K562 (cell line): ENCODE measurements around the gene NFATC3. TPM values are rescaled to one million over a fixed set of nuclear protein-coding genes. Genes with fewer than 3 reads are reported as not detected.

Experiments used
- COPS2 ChIP-seq: fragments of 450-650 bp; conservative IDR thresholded peaks from 2 replicates; pipeline ENCODE4 v1.6.1; 2016; ENCODE audit warnings: mild to moderate bottlenecking, moderate library complexity
- EZH2 ChIP-seq: IDR thresholded peaks from 2 replicates; pipeline ENCODE4 v1.6.1; 2012; ENCODE audit warnings: low read depth, mild to moderate bottlenecking, inconsistent platforms, low read length, borderline replicate concordance
- FOS ChIP-seq: IDR thresholded peaks from 3 replicates; pipeline ENCODE4 v1.6.1; 2011; ENCODE audit not compliant: insufficient read length; ENCODE audit errors: extremely low read depth
- HEY1 ChIP-seq: fragments of 250-450 bp; sonication (Bioruptor Pico); IDR thresholded peaks from 2 replicates; pipeline ENCODE4 v1.5.0; 2020; ENCODE audit warnings: mild to moderate bottlenecking, moderate library complexity, borderline replicate concordance
- IFI16 ChIP-seq: fragments of 250-450 bp; sonication (Bioruptor Pico); IDR thresholded peaks from 2 replicates; pipeline ENCODE4 v2.1.2; 2022; ENCODE audit warnings: mild to moderate bottlenecking, inconsistent platforms
- MAFG ChIP-seq: fragments of 450-650 bp; conservative IDR thresholded peaks from 2 replicates; pipeline ENCODE4 v1.6.1; 2016; ENCODE audit warnings: missing genetic modification characterization, missing compliant biosample characterization
- NR3C1 ChIP-seq: sonication (generic); formaldehyde crosslinking; IDR thresholded peaks from 2 replicates; pipeline ENCODE4 v1.8.1; 2022; ENCODE audit warnings: missing genetic modification reagents
- POLR2AphosphoS2 ChIP-seq: IDR thresholded peaks from 2 replicates; pipeline ENCODE4 v1.6.1; 2012; ENCODE audit warnings: low read length, improper control_type of control experiment
- RBM39 ChIP-seq: fragments of 200-400 bp; formaldehyde crosslinking; optimal IDR thresholded peaks from 2 replicates; pipeline ENCODE3; 2018; ENCODE audit warnings: low read depth, low read length
- SIN3B ChIP-seq: fragments of 450-650 bp; IDR thresholded peaks from 2 replicates; pipeline ENCODE4 v1.6.1; 2017; ENCODE audit warnings: low read depth, mild to moderate bottlenecking, moderate library complexity
- TEAD1 ChIP-seq, 2 experiments: fragments of 450-650 bp in 1 of 2; sonication (generic) in 1 of 2; formaldehyde crosslinking; IDR thresholded peaks; 2 replicates each; pipeline versions ENCODE4 v1.4.0 to v1.8.0; 2020 to 2022; ENCODE audit warnings: mild to moderate bottlenecking in 2 of 2, missing genetic modification reagents in 1 of 2
- ZNF140 ChIP-seq: fragments of 250-450 bp; sonication (Bioruptor Pico); IDR thresholded peaks from 2 replicates; pipeline ENCODE4 v1.8.0; 2021; ENCODE audit warnings: moderate library complexity, mild to moderate bottlenecking, inconsistent platforms
- ZNF3 ChIP-seq: fragments of 250-450 bp; sonication (Bioruptor Pico); IDR thresholded peaks from 2 replicates; pipeline ENCODE4 v1.5.0; 2021; ENCODE audit warnings: mild to moderate bottlenecking, moderate library complexity
- polyA plus RNA-seq, 8 experiments: library from polyadenylated mRNA; depleted of rRNA in 4 of 8; stranded (reverse) in 5 of 8; unstranded in 3 of 8; fragments of >200 nt; fragmentation: Nextera tagmentation in 2 of 8; fragmentation: Illumina TruSeq in 1 of 8; extraction: Ambion mirVana in 2 of 8; extraction: Trizol in 1 of 8; gene quantifications; 2 replicates each; pipeline versions ENCODE4 v1.2.1 to v1.2.3, GENCODE V29; 2011 to 2014; ENCODE audit warnings: inconsistent platforms in 1 of 8, missing spikeins in 1 of 8
- total RNA-seq, 7 experiments: library from RNA; depleted of rRNA in 6 of 7; stranded (reverse); fragments of >200 nt in 6 of 7; fragmentation: Illumina TruSeq in 2 of 7; extraction: Trizol in 2 of 7; gene quantifications; 2 replicates each; pipeline versions ENCODE4 v1.2.1 to v1.2.3, GENCODE V29; 2011 to 2021; ENCODE audit warnings: low replicate concordance in 1 of 7
- TF ChIP-seq, protein P1 (sequence below): IDR thresholded peaks from 2 replicates; pipeline ENCODE4 v1.6.1; 2011; ENCODE audit warnings: borderline replicate concordance, low read depth, mild to moderate bottlenecking, moderate library complexity, low read length; ENCODE audit not compliant: insufficient read depth, poor library complexity, severe bottlenecking
- TF ChIP-seq, protein P2 (sequence below): fragments of 450-650 bp; IDR thresholded peaks from 2 replicates; pipeline ENCODE4 v1.6.1; 2016; ENCODE audit warnings: antibody characterized with exemption
- TF ChIP-seq, protein P3 (sequence below): fragments of 450-650 bp; IDR thresholded peaks from 2 replicates; pipeline ENCODE4 v1.6.1; 2014; ENCODE audit warnings: low read depth, mild to moderate bottlenecking, moderate library complexity, borderline replicate concordance

Gene NFATC3
- total and polyA plus RNA-seq, 9 of the 15 experiments (the other 6 are each of a cell fraction or from before 2014, with no cell fraction given): 15.7 to 98.4 (median 59.4) TPM

- TF ChIP-seq ZNF140 (CRISPR knock-in tag) (no peak), COPS2 (no peak), FOS (peak; percentile 84), TEAD1 (CRISPR knock-in tag; IDR thresholded peaks at IDR 0.05) (peak in 1 of 2 experiments; percentile 20; a peak in 1 of 4 replicates), IFI16 (CRISPR knock-in tag) (no peak), HEY1 (CRISPR knock-in tag) (no peak), MAFG (tag) (no peak), RBM39 (no peak), SIN3B (no peak), ZNF3 (CRISPR knock-in tag) (no peak), POLR2AphosphoS2 (no peak), NR3C1 (CRISPR knock-in tag) (no peak), EZH2 (no peak)
- TF ChIP-seq, protein P1, sequence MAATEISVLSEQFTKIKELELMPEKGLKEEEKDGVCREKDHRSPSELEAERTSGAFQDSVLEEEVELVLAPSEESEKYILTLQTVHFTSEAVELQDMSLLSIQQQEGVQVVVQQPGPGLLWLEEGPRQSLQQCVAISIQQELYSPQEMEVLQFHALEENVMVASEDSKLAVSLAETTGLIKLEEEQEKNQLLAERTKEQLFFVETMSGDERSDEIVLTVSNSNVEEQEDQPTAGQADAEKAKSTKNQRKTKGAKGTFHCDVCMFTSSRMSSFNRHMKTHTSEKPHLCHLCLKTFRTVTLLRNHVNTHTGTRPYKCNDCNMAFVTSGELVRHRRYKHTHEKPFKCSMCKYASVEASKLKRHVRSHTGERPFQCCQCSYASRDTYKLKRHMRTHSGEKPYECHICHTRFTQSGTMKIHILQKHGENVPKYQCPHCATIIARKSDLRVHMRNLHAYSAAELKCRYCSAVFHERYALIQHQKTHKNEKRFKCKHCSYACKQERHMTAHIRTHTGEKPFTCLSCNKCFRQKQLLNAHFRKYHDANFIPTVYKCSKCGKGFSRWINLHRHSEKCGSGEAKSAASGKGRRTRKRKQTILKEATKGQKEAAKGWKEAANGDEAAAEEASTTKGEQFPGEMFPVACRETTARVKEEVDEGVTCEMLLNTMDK: no peak
- TF ChIP-seq, protein P2, sequence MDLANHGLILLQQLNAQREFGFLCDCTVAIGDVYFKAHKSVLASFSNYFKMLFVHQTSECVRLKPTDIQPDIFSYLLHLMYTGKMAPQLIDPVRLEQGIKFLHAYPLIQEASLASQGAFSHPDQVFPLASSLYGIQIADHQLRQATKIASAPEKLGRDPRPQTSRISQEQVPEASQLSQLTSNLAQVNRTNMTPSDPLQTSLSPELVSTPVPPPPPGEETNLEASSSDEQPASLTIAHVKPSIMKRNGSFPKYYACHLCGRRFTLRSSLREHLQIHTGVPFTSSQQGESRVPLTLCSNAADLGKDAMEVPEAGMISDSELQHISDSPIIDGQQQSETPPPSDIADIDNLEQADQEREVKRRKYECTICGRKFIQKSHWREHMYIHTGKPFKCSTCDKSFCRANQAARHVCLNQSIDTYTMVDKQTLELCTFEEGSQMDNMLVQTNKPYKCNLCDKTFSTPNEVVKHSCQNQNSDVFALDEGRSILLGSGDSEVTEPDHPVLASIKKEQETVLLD: 0 out of 2 replicates have a peak, but pooled peaks have one; percentile 14
- TF ChIP-seq, protein P3, sequence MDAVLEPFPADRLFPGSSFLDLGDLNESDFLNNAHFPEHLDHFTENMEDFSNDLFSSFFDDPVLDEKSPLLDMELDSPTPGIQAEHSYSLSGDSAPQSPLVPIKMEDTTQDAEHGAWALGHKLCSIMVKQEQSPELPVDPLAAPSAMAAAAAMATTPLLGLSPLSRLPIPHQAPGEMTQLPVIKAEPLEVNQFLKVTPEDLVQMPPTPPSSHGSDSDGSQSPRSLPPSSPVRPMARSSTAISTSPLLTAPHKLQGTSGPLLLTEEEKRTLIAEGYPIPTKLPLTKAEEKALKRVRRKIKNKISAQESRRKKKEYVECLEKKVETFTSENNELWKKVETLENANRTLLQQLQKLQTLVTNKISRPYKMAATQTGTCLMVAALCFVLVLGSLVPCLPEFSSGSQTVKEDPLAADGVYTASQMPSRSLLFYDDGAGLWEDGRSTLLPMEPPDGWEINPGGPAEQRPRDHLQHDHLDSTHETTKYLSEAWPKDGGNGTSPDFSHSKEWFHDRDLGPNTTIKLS: no peak
Observed at GRCh38 chr16:68244903-68245853, 160.0 kb downstream of the NFATC3 start, which contains the start of gene PLA2G15 (continued).
